Neural progenitor cell (in vitro differentiated cells): ENCODE data around the gene POLR3G.

Source experiments
- CTCF ChIP-seq: fragments of 200-600 bp; sonication (generic); IDR thresholded peaks from 2 replicates; pipeline ENCODE4 v1.5.1; 2017; ENCODE audit warnings: antibody characterized with exemption, mild to moderate bottlenecking
- EZH2 ChIP-seq: fragments of 200-600 bp; sonication (generic); IDR thresholded peaks from 2 replicates; pipeline ENCODE4 v1.6.1; 2017; ENCODE audit warnings: antibody characterized with exemption, mild to moderate bottlenecking, moderate library complexity
- EZH2phosphoT487 ChIP-seq: fragments of 200-600 bp; sonication (generic); IDR thresholded peaks from 2 replicates; pipeline ENCODE4 v1.6.1; 2017; ENCODE audit warnings: antibody characterized with exemption

GRCh38 chr5:90446961-90447360, 27.7 kb upstream of the POLR3G start:
- no peak for TF ChIP-seq CTCF
- no peak for TF ChIP-seq EZH2
- no peak for TF ChIP-seq EZH2phosphoT487
